ENCODE measurements around the gene NPAS1. TPM values are rescaled to one million over a fixed set of nuclear protein-coding genes. Genes with fewer than 3 reads are reported as not detected.

Gene NPAS1
- polyA plus RNA-seq, 1 experiment: 4.6 TPM

DNA sequence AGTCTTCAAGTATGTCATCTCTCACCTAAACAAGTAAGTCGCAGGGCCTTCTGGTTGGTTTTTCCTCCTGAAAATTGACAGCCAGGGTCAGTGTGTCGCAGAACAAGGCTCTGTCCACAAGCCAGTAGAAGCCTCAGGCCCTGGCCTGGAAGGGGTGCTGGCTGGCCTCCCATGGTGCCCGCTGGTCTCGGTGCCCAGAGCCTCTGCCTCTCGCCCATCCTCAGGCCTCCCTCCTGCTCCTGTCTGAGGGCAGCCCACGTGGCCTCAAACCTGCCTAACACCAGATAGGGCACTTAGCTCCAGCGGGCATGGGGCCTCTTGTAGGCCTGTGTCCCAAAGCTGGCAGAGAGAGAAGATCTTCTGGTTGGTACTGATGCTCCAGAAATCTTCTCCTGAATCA, 20.3 kb upstream of the NPAS1 start:
- ChIA-PET CTCF (interaction anchor here (0.6 to 1.3 kb wide), 2 partner anchors 8 to 20 kb away, joined by 3 read pairs; no protein-coding TSS in a partner anchor), POLR2A (no interaction called here)
- Histone ChIP-seq H3K4me3 (ENCODE audit: low read depth, low read length) (no peak overlapping the region), H3K36me3 (ENCODE audit: control insufficient read depth, insufficient read depth, low read length) (peaks cover 47% of the 10 kb centered on the region), H3K27me3 (ENCODE audit: control insufficient read depth, insufficient read depth, low read length) (no peaks in the 10 kb centered on the region)
- DNase-seq (ENCODE audit: low read depth): no peak
- no peak for TF ChIP-seq CTCF (IDR thresholded peaks at IDR 0.05; ENCODE audit: insufficient read depth, low read depth, low read length)

- ChIA-PET CTCF (interaction anchor here (0.6 to 1.3 kb wide), 2 partner anchors 9 to 19 kb away, joined by 3 read pairs; no protein-coding TSS in a partner anchor), POLR2A (no interaction called here)
- Histone ChIP-seq H3K36me3 (ENCODE audit: control insufficient read depth, insufficient read depth, low read length) (peaks cover 44% of the 10 kb centered on the region), H3K4me3 (ENCODE audit: low read depth, low read length) (no peak overlapping the region), H3K27me3 (ENCODE audit: control insufficient read depth, insufficient read depth, low read length) (no peaks in the 10 kb centered on the region)
- TF ChIP-seq CTCF (IDR thresholded peaks at IDR 0.05; ENCODE audit: insufficient read depth, low read depth, low read length): no peak
- DNase-seq (ENCODE audit: low read depth): no peak
Observed at GRCh38 chr19:46999878-47000277, 19.8 kb upstream of the NPAS1 start.

DNA sequence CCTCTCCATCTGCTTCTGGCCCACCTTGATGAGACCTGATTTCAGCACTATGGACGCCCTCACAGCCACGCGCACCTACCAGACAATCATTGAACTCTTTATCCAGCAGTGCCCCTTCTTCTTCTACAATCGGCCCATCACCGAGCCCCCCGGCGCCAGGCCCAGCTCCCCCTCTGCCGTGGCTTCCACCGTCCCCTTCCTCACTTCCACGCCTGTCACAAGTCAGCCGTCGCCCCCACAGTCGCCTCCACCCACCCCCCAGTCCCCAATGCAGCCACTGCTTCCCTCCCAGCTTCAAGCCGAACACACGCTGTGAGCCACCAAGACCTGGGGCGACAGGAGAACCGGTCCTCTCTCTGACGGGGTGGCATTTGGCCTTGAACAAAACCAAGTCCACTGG, 19.3 kb upstream of the NPAS1 start:
- CTCF ChIA-PET: interaction anchor here (1.3 kb wide), 1 partner anchor 9 kb away, joined by 3 read pairs; no protein-coding TSS in a partner anchor
- Histone ChIP-seq H3K27me3 (ENCODE audit: control insufficient read depth, insufficient read depth, low read length) (no peaks in the 10 kb centered on the region), H3K4me3 (ENCODE audit: low read depth, low read length) (no peak overlapping the region), H3K36me3 (ENCODE audit: control insufficient read depth, insufficient read depth, low read length) (peaks cover 44% of the 10 kb centered on the region)
- no peak for TF ChIP-seq CTCF (IDR thresholded peaks at IDR 0.05; ENCODE audit: insufficient read depth, low read depth, low read length)
- POLR2A ChIA-PET: no interaction called here
- no peak for DNase-seq (ENCODE audit: low read depth)

DNA sequence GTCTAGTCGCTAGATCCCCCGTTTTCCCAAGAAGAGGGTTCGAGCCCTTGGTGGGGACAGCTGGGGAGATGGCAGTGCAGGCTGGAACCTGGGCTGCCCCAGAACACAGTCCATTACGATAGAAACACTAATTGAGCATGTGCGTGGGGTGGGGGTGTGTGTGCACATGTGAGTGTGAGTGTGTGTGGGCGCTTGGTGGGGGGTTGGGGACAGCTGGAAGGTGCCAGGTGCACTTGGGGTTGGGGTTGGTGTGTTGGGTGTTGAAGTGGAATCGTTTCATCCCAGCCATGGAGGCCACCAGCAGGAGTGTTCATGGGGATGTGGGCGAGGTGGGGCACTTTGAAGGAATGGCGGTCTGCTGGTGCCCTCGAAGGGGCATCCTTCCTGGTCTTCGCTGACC, 18.1 kb upstream of the NPAS1 start:
- TF ChIP-seq CTCF (IDR thresholded peaks at IDR 0.05; ENCODE audit: insufficient read depth, low read depth, low read length): no peak
- H3K4me3 ChIP-seq (ENCODE audit: low read depth, low read length): no peak overlapping the region
- no peaks in the 10 kb centered on the region for H3K27me3 ChIP-seq (ENCODE audit: control insufficient read depth, insufficient read depth, low read length)
- CTCF ChIA-PET: interaction anchor here (0.8 to 4.8 kb wide), 4 partner anchors 11 to 146 kb away, joined by 4 to 21 read pairs (median 4); no protein-coding TSS in a partner anchor
- no peak for DNase-seq (ENCODE audit: low read depth)
- H3K36me3 ChIP-seq (ENCODE audit: control insufficient read depth, insufficient read depth, low read length): peaks cover 39% of the 10 kb centered on the region
- POLR2A ChIA-PET: no interaction called here

GRCh38 chr19:47002106-47002766, 17.4 kb upstream of the NPAS1 start:
- ChIA-PET CTCF (interaction anchor here (0.6 to 4.8 kb wide), 9 partner anchors 9 to 462 kb away, joined by 3 to 21 read pairs (median 4); no protein-coding TSS in a partner anchor), POLR2A (no interaction called here)
- no peak for DNase-seq (ENCODE audit: low read depth)
- H3K36me3 ChIP-seq (ENCODE audit: control insufficient read depth, insufficient read depth, low read length): peaks cover 37% of the 10 kb centered on the region
- no peaks in the 10 kb centered on the region for H3K27me3 ChIP-seq (ENCODE audit: control insufficient read depth, insufficient read depth, low read length)
- no peak for TF ChIP-seq CTCF (IDR thresholded peaks at IDR 0.05; ENCODE audit: insufficient read depth, low read depth, low read length)
- no peak overlapping the region for H3K4me3 ChIP-seq (ENCODE audit: low read depth, low read length)
